HG03457 (cell line): ENCODE results near the gene ITGA2B.

ENCODE experiments used
- ATAC-seq: cut with Tn5 transposase; IDR thresholded peaks from one replicate; pipeline ENCODE4 v1.9.1; 2021; ENCODE audit warnings: moderate number of reproducible peaks; ENCODE audit not compliant: unreplicated experiment

ITGA2B gene

GRCh38 chr17:44389281-44389680 lies at the start of gene ITGA2B:
Gene ITGA2B (minus strand): TSS chr17:44389649. CDS start chr17:44389473, 176 bp downstream.
- no peak for ATAC-seq

GRCh38 chr17:44439168-44439567 lies 49.7 kb upstream of the ITGA2B start:
- no peak for ATAC-seq

DNA sequence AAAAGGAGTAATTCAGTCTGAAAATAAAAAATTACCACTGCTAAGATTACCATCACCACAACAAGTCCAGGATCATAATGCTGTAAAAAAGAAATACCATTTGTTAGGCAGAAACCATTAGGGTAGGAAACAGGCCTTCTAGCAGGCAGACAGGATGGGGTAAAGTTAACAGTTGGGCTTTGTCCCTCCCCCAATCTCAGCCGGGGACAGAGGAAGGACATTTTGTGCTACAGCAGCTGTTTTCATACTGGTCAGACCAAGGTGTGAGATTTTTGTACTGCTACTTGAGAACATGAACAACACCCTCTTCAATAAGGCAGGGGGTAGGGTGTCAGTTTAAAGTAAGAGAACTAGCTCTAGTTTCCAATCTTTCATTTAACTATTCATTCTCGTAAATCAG lies 49.2 kb upstream of the ITGA2B start:
- no peak for ATAC-seq

- no peak for ATAC-seq
Observed at GRCh38 chr17:44436336-44436735, 46.9 kb upstream of the ITGA2B start.

GRCh38 chr17:44432254-44433157 lies 43.1 kb upstream of the ITGA2B start:
- no peak for ATAC-seq

DNA sequence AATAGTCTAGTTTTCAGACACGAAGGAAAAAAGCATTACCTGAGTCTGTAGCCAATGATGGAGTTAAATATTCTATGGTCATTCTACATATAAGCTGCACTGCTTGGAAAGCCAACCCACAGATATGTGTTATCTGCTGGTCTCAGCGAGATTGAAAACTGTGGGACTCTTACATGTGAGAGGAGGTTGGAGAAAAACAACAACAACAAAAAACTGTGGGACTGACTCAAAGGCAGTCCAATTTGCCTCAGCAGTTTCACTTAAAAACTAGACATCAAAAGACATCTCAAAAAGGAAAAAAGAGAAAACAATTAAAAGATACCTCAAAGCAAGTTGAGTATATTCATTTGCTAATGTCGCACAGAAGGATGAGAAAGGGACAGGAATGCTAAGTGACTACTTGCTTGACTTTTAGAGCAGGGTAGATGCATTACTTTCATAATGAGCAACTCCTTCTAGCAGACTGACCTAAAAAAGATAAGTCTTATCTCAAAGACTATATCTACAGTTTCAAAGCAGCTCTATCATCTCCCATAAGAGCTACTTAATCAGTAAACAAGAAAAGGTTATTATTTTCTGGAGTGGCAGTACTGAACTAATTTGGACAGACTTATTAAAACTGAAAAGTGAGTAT lies 35.5 kb upstream of the ITGA2B start:
- no peak for ATAC-seq

DNA sequence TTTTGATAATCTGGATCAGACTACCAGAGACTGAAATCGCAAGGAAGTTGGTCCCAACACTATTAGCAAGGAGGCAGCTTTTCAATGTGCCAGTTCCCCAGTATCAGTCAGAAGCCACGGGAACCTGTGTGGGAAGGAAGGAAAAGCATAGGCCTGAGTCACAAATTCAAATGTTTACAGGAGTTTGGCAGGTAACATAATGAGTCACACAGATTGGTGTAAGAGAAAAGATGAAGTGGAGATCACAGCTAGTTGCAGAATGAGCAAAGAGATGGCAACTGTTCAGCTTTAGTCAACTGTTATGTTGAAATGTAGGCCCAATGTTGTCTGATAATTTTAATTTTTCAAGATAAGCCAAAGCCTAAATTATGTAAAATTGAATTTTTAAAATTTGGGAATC lies 28.1 kb upstream of the ITGA2B start:
- no peak for ATAC-seq

DNA sequence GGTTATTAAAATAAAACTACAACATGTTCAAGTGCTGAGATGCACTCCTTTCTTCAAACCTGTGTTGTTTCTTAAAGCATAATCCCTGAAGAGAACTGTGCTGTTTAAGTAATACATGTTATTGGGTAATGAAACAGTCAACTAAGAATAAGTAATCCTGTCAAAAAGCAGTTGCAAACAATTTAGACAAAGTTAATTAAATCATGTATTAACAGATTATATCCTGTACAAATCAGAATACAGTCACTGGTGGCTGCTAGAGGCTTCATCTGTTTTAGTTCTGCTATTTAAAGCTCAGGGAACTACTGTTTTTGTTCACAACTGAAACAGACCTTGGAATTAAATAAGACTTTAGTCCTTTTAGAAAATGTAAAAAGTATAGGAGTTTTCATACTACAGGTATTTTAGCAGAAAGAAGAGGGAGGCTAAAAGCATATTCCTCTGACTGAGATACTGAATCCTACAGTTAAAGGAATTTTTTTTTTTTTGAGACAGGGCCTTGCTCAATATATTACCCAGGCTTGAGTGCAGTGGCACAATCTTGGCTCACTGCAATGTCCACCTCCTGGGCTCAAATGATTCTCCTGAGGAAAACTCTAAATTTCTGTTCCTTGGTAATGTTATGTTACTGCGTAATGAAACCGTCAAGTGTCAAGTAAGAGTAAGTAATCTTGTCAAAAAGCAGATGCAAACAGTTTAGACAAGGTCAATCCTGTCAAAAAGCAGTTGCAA lies 27.3 kb upstream of the ITGA2B start:
- ATAC-seq, result no peak

- ATAC-seq, result no peak
Observed at GRCh38 chr17:44414394-44415155, 25.1 kb upstream of the ITGA2B start.

GRCh38 chr17:44409309-44410028 lies 20.0 kb upstream of the ITGA2B start:
- no peak for ATAC-seq

GRCh38 chr17:44408786-44409185 lies 19.3 kb upstream of the ITGA2B start:
- ATAC-seq, result no peak

DNA sequence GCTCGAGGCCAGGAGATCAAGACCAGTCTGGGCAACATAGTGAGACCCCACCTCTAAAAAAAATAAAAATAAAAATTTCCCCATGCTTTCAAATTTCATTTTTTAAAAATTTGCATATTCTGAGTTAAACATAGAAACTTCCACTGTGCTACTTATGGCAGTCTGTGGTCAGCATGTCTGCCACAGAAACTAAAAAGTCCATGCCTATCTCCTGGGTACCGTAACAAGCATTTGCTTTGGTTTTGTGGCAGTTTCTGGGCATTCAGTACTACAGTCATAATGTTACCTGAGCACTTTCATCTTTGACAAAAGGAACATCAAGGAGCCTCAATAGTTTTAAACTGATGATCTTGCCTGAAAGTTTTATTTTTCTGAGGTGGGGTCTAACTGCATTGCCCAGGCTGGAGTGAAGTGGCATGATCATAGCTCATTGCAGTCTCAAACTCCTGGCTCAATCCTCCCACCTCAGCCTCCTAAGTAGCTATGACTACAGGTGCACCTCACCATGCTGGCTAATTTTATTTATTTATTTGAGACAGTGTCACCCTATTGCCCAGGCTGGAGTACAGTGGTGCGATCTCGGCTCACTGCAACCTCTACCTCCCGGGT lies 13.2 kb upstream of the ITGA2B start:
- no peak for ATAC-seq

- ATAC-seq, result no peak
Observed at GRCh38 chr17:44400226-44400847, 10.9 kb upstream of the ITGA2B start.

- no peak for ATAC-seq
Observed at GRCh38 chr17:44398692-44399691, 9.5 kb upstream of the ITGA2B start.

DNA sequence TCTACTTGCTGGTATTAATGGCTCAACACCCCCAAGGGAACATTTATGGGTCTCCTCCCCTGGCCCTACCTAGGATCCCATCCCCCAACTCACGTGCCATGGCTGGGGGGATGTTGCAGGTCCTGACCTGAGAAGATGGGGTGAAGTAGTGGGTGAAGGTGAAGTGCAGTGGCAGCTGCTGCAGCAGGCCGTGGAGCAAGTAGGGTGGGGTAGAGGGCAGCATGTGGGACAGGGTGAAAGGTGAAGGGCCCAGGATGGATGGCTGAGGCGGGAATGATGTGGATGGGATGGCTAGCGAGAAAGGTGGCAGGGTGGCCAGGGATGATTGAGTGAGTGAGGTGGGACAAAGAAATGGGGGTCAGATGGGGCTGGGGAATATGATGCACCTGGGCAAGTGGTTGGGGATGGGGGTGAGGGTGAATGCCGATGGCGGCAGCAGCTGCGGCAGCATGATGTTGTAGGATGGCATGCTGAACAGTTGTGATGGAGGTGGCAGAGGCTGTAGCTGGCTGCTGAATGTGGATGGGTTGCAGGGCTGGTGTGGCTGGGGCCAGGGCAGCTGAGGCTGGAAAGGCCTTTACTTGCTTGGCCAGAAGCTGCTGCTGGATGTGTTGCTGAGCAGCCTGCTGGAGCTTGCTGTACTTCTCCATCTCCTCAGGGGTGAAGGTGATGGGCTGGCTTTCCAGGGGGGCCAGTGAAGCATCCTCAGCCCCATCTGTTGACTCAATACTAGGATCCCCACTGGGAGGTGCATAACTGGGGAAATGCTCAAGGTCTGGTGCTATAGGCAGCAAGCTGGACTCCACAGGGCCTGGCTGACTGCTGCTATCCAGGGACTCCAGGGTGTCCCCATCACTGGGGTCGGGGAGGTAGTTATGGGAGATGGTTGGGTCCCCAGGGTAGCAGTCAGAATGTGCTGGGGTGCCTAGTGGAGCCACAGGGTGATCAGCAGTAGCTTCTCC lies 8.3 kb upstream of the ITGA2B start:
- no peak for ATAC-seq

- ATAC-seq, result no peak
Observed at GRCh38 chr17:44396946-44397345, 7.5 kb upstream of the ITGA2B start.

- ATAC-seq, result no peak
Observed at GRCh38 chr17:44394833-44395232, 5.4 kb upstream of the ITGA2B start.
